ENCODE results near the gene CLSTN3. TPM values are rescaled to one million over a fixed set of nuclear protein-coding genes. Genes with fewer than 3 reads are reported as not detected.

CLSTN3 gene
- total and polyA plus RNA-seq, 7 experiments from 2014 or later, result 1.1 to 76.3 (median 25.5) TPM

- no peaks in the 10 kb centered on the region for H3K4me1 ChIP-seq (ENCODE audit: control insufficient read depth in 2 of 2, insufficient read depth in 2 of 2, low read length in 2 of 2)
- ChIA-PET CTCF (no interaction called here), POLR2A (no interaction called here)
- DNase-seq, result no peak
- H3K27ac ChIP-seq (ENCODE audit: low read depth, low read length), result no peak overlapping the region
- Mint-ChIP-seq H3K4me1 (no peaks in the 10 kb centered on the region), H3K27me3 (no peaks in the 10 kb centered on the region), H3K36me3 (peaks cover 29 to 79% (median 69%) of the 10 kb centered on the region in 5 donors), H3K27ac (no peak overlapping the region), H3K4me3 (no peak overlapping the region), H3K9me3 (peaks cover 0 to 2% (median 0%) of the 10 kb centered on the region in 11 donors)
- H3K9me3 ChIP-seq (ENCODE audit: control insufficient read depth in 2 of 3, low read length in 3 of 3), result no peaks in the 10 kb centered on the region
- peaks cover 0 to 64% (median 3%) of the 10 kb centered on the region in 3 experiments for H3K36me3 ChIP-seq (ENCODE audit: control insufficient read depth in 2 of 3, insufficient read depth in 3 of 3, low read length in 3 of 3)
- no peaks in the 10 kb centered on the region for H3K27me3 ChIP-seq (ENCODE audit: control insufficient read depth in 2 of 2, insufficient read depth in 2 of 2, low read length in 2 of 2)
- no peak for ATAC-seq
- no peak overlapping the region for H3K4me3 ChIP-seq (ENCODE audit: low read length)
- intact Hi-C loops (cut with micrococcal nuclease), result no loop called here
Observed at GRCh38 chr12:7203109-7203508, 72.9 kb downstream of the CLSTN3 start.

GRCh38 chr12:7205091-7205490 lies 74.9 kb downstream of the CLSTN3 start:
- no peak for DNase-seq
- Histone ChIP-seq H3K4me3 (ENCODE audit: low read length) (no peak overlapping the region), H3K36me3 (ENCODE audit: control insufficient read depth in 2 of 3, insufficient read depth in 3 of 3, low read length in 3 of 3) (peaks cover 9 to 75% (median 12%) of the 10 kb centered on the region in 3 experiments), H3K9me3 (ENCODE audit: control insufficient read depth in 2 of 3, low read length in 3 of 3) (peaks cover 0 to 2% (median 0%) of the 10 kb centered on the region in 3 experiments), H3K27ac (ENCODE audit: low read depth, low read length) (no peak overlapping the region), H3K4me1 (ENCODE audit: control insufficient read depth in 2 of 2, insufficient read depth in 2 of 2, low read length in 2 of 2) (no peaks in the 10 kb centered on the region), H3K27me3 (ENCODE audit: control insufficient read depth in 2 of 2, insufficient read depth in 2 of 2, low read length in 2 of 2) (no peaks in the 10 kb centered on the region)
- Mint-ChIP-seq H3K9me3 (peaks cover 0 to 14% (median 0%) of the 10 kb centered on the region in 11 donors), H3K36me3 (peaks cover 47 to 92% (median 83%) of the 10 kb centered on the region in 5 donors), H3K4me3 (no peak overlapping the region), H3K27me3 (no peaks in the 10 kb centered on the region), H3K4me1 (no peaks in the 10 kb centered on the region), H3K27ac (no peak overlapping the region)
- POLR2A ChIA-PET, result no interaction called here
- intact Hi-C loops (cut with micrococcal nuclease), result no loop called here
- CTCF ChIA-PET, result no interaction called here
- no peak for ATAC-seq

GRCh38 chr12:7206691-7207090 lies 76.5 kb downstream of the CLSTN3 start:
- DNase-seq, result no peak
- Mint-ChIP-seq H3K9me3 (peaks cover 0 to 29% (median 7%) of the 10 kb centered on the region in 11 donors), H3K27me3 (no peaks in the 10 kb centered on the region), H3K27ac (no peak overlapping the region), H3K36me3 (peaks cover 53 to 97% (median 89%) of the 10 kb centered on the region in 5 donors), H3K4me3 (no peak overlapping the region), H3K4me1 (no peaks in the 10 kb centered on the region)
- Histone ChIP-seq H3K27me3 (ENCODE audit: control insufficient read depth in 2 of 2, insufficient read depth in 2 of 2, low read length in 2 of 2) (no peaks in the 10 kb centered on the region), H3K4me3 (ENCODE audit: low read length) (no peak overlapping the region), H3K9me3 (ENCODE audit: control insufficient read depth in 2 of 3, low read length in 3 of 3) (peaks cover 0 to 12% (median 0%) of the 10 kb centered on the region in 3 experiments), H3K36me3 (ENCODE audit: control insufficient read depth in 2 of 3, insufficient read depth in 3 of 3, low read length in 3 of 3) (peaks cover 12 to 81% (median 15%) of the 10 kb centered on the region in 3 experiments), H3K4me1 (ENCODE audit: control insufficient read depth in 2 of 2, insufficient read depth in 2 of 2, low read length in 2 of 2) (no peaks in the 10 kb centered on the region), H3K27ac (ENCODE audit: low read depth, low read length) (no peak overlapping the region)
- CTCF ChIA-PET, result no interaction called here
- POLR2A ChIA-PET, result no interaction called here
- intact Hi-C loops (cut with micrococcal nuclease), result no loop called here
- ATAC-seq, result no peak

GRCh38 chr12:7207866-7208625 lies 77.9 kb downstream of the CLSTN3 start:
- Histone ChIP-seq H3K27me3 (ENCODE audit: control insufficient read depth in 2 of 2, insufficient read depth in 2 of 2, low read length in 2 of 2) (no peaks in the 10 kb centered on the region), H3K4me3 (ENCODE audit: low read length) (no peak overlapping the region), H3K27ac (ENCODE audit: low read depth, low read length) (no peak overlapping the region), H3K9me3 (ENCODE audit: control insufficient read depth in 2 of 3, low read length in 3 of 3) (peaks cover 0 to 12% (median 0%) of the 10 kb centered on the region in 3 experiments), H3K36me3 (ENCODE audit: control insufficient read depth in 2 of 3, insufficient read depth in 3 of 3, low read length in 3 of 3) (peaks cover 12 to 68% (median 15%) of the 10 kb centered on the region in 3 experiments), H3K4me1 (ENCODE audit: control insufficient read depth in 2 of 2, insufficient read depth in 2 of 2, low read length in 2 of 2) (no peaks in the 10 kb centered on the region)
- Mint-ChIP-seq H3K27ac (no peak overlapping the region), H3K9me3 (peaks cover 0 to 38% (median 13%) of the 10 kb centered on the region in 11 donors), H3K4me3 (no peak overlapping the region), H3K36me3 (peaks cover 44 to 91% (median 86%) of the 10 kb centered on the region in 5 donors), H3K4me1 (no peaks in the 10 kb centered on the region), H3K27me3 (no peaks in the 10 kb centered on the region)
- intact Hi-C loops (cut with micrococcal nuclease), result no loop called here
- ChIA-PET CTCF (no interaction called here), POLR2A (no interaction called here)
- DNase-seq (no peak), ATAC-seq (no peak)

Other genes with a start within 250 kb of the CLSTN3 start
- 10 to 100 TPM in 1 of 5 experiments, 1 to 10 TPM in 4; 6.6 to 12.1 (median 7.3) TPM for gene LRRC23, start 225.5 kb upstream of the CLSTN3 start, total RNA-seq
- gene LRRC23, start 225.5 kb upstream of the CLSTN3 start, polyA plus RNA-seq, result 1 to 10 TPM; 4.5 to 5.4 TPM
- 100 to 1,000 TPM in 3 of 5 experiments, 10 to 100 TPM in 2; 65.3 to 193 (median 178) TPM for gene ENO2, start 215.8 kb upstream of the CLSTN3 start, total RNA-seq
- gene ENO2, start 215.8 kb upstream of the CLSTN3 start, polyA plus RNA-seq, result 10 to 100 TPM; 22.5 to 31.0 TPM
- gene ATN1, start 202.4 kb upstream of the CLSTN3 start, total RNA-seq, result 10 to 100 TPM; 29.5 to 42.2 (median 34.4) TPM
- gene ATN1, start 202.4 kb upstream of the CLSTN3 start, polyA plus RNA-seq, result 1 to 10 TPM in 1 of 2 donors, under 1 TPM in 1; 0.95 to 2.0 TPM
- gene RNU7-1, start 186.6 kb upstream of the CLSTN3 start, total RNA-seq, result not detected
- gene RNU7-1, start 186.6 kb upstream of the CLSTN3 start, polyA plus RNA-seq, result not detected
- gene C12orf57, start 186.3 kb upstream of the CLSTN3 start, total RNA-seq, result 100 to 1,000 TPM; 148 to 592 (median 362) TPM
- gene C12orf57, start 186.3 kb upstream of the CLSTN3 start, polyA plus RNA-seq, result 100 to 1,000 TPM; 394 to 401 TPM
- gene PTPN6, start 179.0 kb upstream of the CLSTN3 start, total RNA-seq, result 100 to 1,000 TPM; 141 to 390 (median 242) TPM
- gene PTPN6, start 179.0 kb upstream of the CLSTN3 start, polyA plus RNA-seq, result 100 to 1,000 TPM; 210 to 387 TPM
- gene PHB2, start 159.7 kb upstream of the CLSTN3 start, total RNA-seq, result 100 to 1,000 TPM; 132 to 209 (median 146) TPM
- gene PHB2, start 159.7 kb upstream of the CLSTN3 start, polyA plus RNA-seq, result 100 to 1,000 TPM; 113 to 121 TPM
- 10 to 100 TPM; 25.7 to 69.5 (median 63.2) TPM for gene EMG1, start 159.5 kb upstream of the CLSTN3 start, total RNA-seq
- 10 to 100 TPM; 64.1 to 72.5 TPM for gene EMG1, start 159.5 kb upstream of the CLSTN3 start, polyA plus RNA-seq
- 10 to 100 TPM; 16.7 to 37.9 (median 27.1) TPM for gene LPCAT3, start 111.9 kb upstream of the CLSTN3 start, total RNA-seq
- gene LPCAT3, start 111.9 kb upstream of the CLSTN3 start, polyA plus RNA-seq, result 10 to 100 TPM; 20.5 to 28.4 TPM
- gene C1S, start 69.7 kb upstream of the CLSTN3 start, total RNA-seq, result 1 to 10 TPM; 2.0 to 3.9 (median 3.0) TPM
- not detected for gene C1S, start 69.7 kb upstream of the CLSTN3 start, polyA plus RNA-seq
- 1 to 10 TPM; 1.6 to 7.2 (median 4.8) TPM for gene C1R, start 37.9 kb upstream of the CLSTN3 start, total RNA-seq
- gene C1R, start 37.9 kb upstream of the CLSTN3 start, polyA plus RNA-seq, result 1 to 10 TPM; 1.0 to 2.9 TPM
- 10 to 100 TPM; 18.5 to 38.6 (median 24.4) TPM for gene C1RL, start 21.2 kb upstream of the CLSTN3 start, total RNA-seq
- gene C1RL, start 21.2 kb upstream of the CLSTN3 start, polyA plus RNA-seq, result 1 to 10 TPM; 2.9 to 4.4 TPM
- 1 to 10 TPM in 1 of 5 experiments, under 1 TPM in 2, not detected in 2; 0.46 to 1.4 (median 0.50) TPM for gene RBP5, start 1.5 kb upstream of the CLSTN3 start, total RNA-seq
- not detected for gene RBP5, start 1.5 kb upstream of the CLSTN3 start, polyA plus RNA-seq
- gene PEX5, start 59.3 kb downstream of the CLSTN3 start, total RNA-seq, result 10 to 100 TPM; 20.1 to 36.7 (median 24.4) TPM
- 10 to 100 TPM; 17.3 to 26.6 TPM for gene PEX5, start 59.3 kb downstream of the CLSTN3 start, polyA plus RNA-seq
- not detected for gene ACSM4, start 173.7 kb downstream of the CLSTN3 start, total RNA-seq
- gene ACSM4, start 173.7 kb downstream of the CLSTN3 start, polyA plus RNA-seq, result not detected

All from naive thymus-derived CD4-positive, alpha-beta T cell (primary cell).